Panc1 (cell line): ENCODE measurements around the gene STRADA. TPM values are rescaled to one million over a fixed set of nuclear protein-coding genes. Genes with fewer than 3 reads are reported as not detected.

Source experiments
- ATAC-seq: fragments of 200-7000 bp; cut with Tn5 transposase; 2 replicates; pipeline ENCODE4 v1.9.1; 2020; ENCODE audit warnings: mild to moderate bottlenecking, moderate library complexity
- BruUV-seq: library from RNA; stranded (reverse); fragments of 400-500 nt; replicated peaks from 2 replicates; lab custom pipeline; 2021; lab: Mats Ljungman, UMichigan
- CTCF ChIA-PET: fragments of 300-600 bp; sonication (Branson Sonifier 250); formaldehyde crosslinking; loops from one replicate; lab custom pipeline; 2022; ENCODE audit warnings: antibody characterized with exemption; lab: Charles Lee
- POLR2A ChIA-PET: fragments of 300-600 bp; sonication (Branson Sonifier 250); formaldehyde crosslinking; loops from one replicate; lab custom pipeline; 2022; ENCODE audit warnings: antibody characterized with exemption; lab: Charles Lee
- DNase-seq: peaks from one replicate; pipeline ENCODE4 v3.0.0-alpha.2; 2010; ENCODE audit warnings: low read depth, low spot score
- H3K27ac ChIP-seq: 2 replicates; pipeline ENCODE4 v1.5.1; 2011; ENCODE audit warnings: mild to moderate bottlenecking, low read length, inconsistent platforms
- H3K27me3 ChIP-seq: fragments of 200-500 bp; sonication (Bioruptor generic); 2 replicates; pipeline ENCODE4 v1.6.0; 2014; ENCODE audit warnings: low read length, inconsistent platforms; ENCODE audit not compliant: control insufficient read depth, insufficient read depth
- H3K36me3 ChIP-seq: fragments of 200-500 bp; sonication (Bioruptor generic); 2 replicates; pipeline ENCODE4 v1.5.1; 2014; ENCODE audit warnings: inconsistent platforms, mild to moderate bottlenecking, low read length, moderate library complexity; ENCODE audit not compliant: control insufficient read depth, insufficient read depth
- H3K4me1 ChIP-seq: 2 replicates; pipeline ENCODE4 v1.5.1; 2011; ENCODE audit warnings: inconsistent platforms, mild to moderate bottlenecking, low read length, moderate library complexity; ENCODE audit not compliant: control insufficient read depth, insufficient read depth
- H3K4me3 ChIP-seq, 2 experiments: 2 replicates each; pipeline ENCODE4 v1.5.1; 2011 to 2012; ENCODE audit warnings: low read depth in 2 of 2, low read length in 2 of 2, mild to moderate bottlenecking in 2 of 2, inconsistent platforms in 1 of 2, moderate library complexity in 1 of 2
- H3K9me3 ChIP-seq: fragments of 200-500 bp; sonication (Bioruptor generic); 2 replicates; pipeline ENCODE4 v1.5.1; 2014; ENCODE audit warnings: low read depth, mild to moderate bottlenecking, inconsistent platforms, low read length, moderate library complexity; ENCODE audit not compliant: control insufficient read depth, insufficient read depth
- CTCF ChIP-seq: fragments of 450-650 bp; IDR thresholded peaks from 2 replicates; pipeline ENCODE4 v1.5.1; 2017; ENCODE audit warnings: mild to moderate bottlenecking
- POLR2AphosphoS5 ChIP-seq: IDR thresholded peaks from 2 replicates; pipeline ENCODE4 v1.6.1; 2012; ENCODE audit warnings: mild to moderate bottlenecking, low read depth, low read length, moderate library complexity
- REST ChIP-seq, 2 experiments: IDR thresholded peaks; 2 replicates each; pipeline ENCODE4 v1.6.1; 2011 to 2012; ENCODE audit warnings: low read depth in 2 of 2, control low read depth in 1 of 2, low read length in 1 of 2, mild to moderate bottlenecking in 1 of 2, moderate library complexity in 1 of 2; ENCODE audit not compliant: insufficient read depth in 1 of 2
- SIN3A ChIP-seq: IDR thresholded peaks from 2 replicates; pipeline ENCODE4 v1.6.1; 2012; ENCODE audit warnings: low read depth, mild to moderate bottlenecking, low read length, moderate library complexity, borderline replicate concordance; ENCODE audit not compliant: insufficient read depth
- TCF7L2 ChIP-seq: IDR thresholded peaks from 2 replicates; pipeline ENCODE4 v1.6.1; 2011; ENCODE audit warnings: mild to moderate bottlenecking, low read depth, low read length, inconsistent platforms
- in situ Hi-C: cut with HindIII; loops from 2 replicates; pipeline ENCODE4 v1.10.0; 2016; ENCODE audit warnings: low sequenced_read_pairs, low pct_unique_long_range_greater_than_20kb
- intact Hi-C: fragments of 100-400 bp; cut with micrococcal nuclease; formaldehyde crosslinking; loops from one replicate; pipeline ENCODE4 v1.10.0; 2022; ENCODE audit not compliant: unreplicated experiment
- total RNA-seq: library from RNA; stranded (reverse); gene quantifications from one replicate; pipeline ENCODE4 v1.2.1, GENCODE V29; 2021; ENCODE audit not compliant: unreplicated experiment

Gene STRADA
- total RNA-seq, 1 experiment from 2014 or later: 26.0 TPM

- ChIA-PET POLR2A (interaction anchor here (0.6 kb wide), 1 partner anchor 36 kb away, joined by 6 read pairs; no protein-coding TSS in a partner anchor), CTCF (no interaction called here)
- intact Hi-C loops (no loop called here), in situ Hi-C loops (no loop called here)
- Histone ChIP-seq H3K4me1 (peaks cover 4% of the 10 kb centered on the region), H3K9me3 (no peaks in the 10 kb centered on the region), H3K27ac (no peak overlapping the region), H3K36me3 (peaks cover 7% of the 10 kb centered on the region), H3K27me3 (no peaks in the 10 kb centered on the region), H3K4me3 (no peak overlapping the region)
- ATAC-seq (no peak), DNase-seq (no peak)
- no TSS peak for BruUV-seq
- TF ChIP-seq SIN3A (no peak), POLR2AphosphoS5 (no peak), CTCF (no peak), REST (IDR thresholded peaks at IDR 0.05; ENCODE audit: insufficient read depth in 1 of 2, low read depth in 2 of 2, low read length in 1 of 2) (no peak), TCF7L2 (no peak)
Observed at GRCh38 chr17:63785556-63785955, 44.0 kb upstream of the STRADA start.

GRCh38 chr17:63783522-63783921 is 41.9 kb upstream of the STRADA start:
- Histone ChIP-seq H3K4me3 (no peak overlapping the region), H3K9me3 (no peaks in the 10 kb centered on the region), H3K27me3 (no peaks in the 10 kb centered on the region), H3K4me1 (peaks cover 8% of the 10 kb centered on the region), H3K36me3 (peaks cover 3% of the 10 kb centered on the region), H3K27ac (no peak overlapping the region)
- CTCF ChIA-PET: no interaction called here
- POLR2A ChIA-PET: no interaction called here
- in situ Hi-C loops (no loop called here), intact Hi-C loops (no loop called here)
- no peak for TF ChIP-seq TCF7L2
- TF ChIP-seq POLR2AphosphoS5: no peak
- no peak for TF ChIP-seq REST (IDR thresholded peaks at IDR 0.05; ENCODE audit: insufficient read depth in 1 of 2, low read depth in 2 of 2, low read length in 1 of 2)
- BruUV-seq: no TSS peak
- no peak for ATAC-seq
- no peak for DNase-seq
